Erythroblast (primary cell): ENCODE data around the gene GNS.

ENCODE experiments used
- GATA1 ChIP-seq: IDR thresholded peaks from 2 replicates; pipeline ENCODE4 v1.6.1; 2011; ENCODE audit warnings: low read depth, mild to moderate bottlenecking, control low read depth, low read length, moderate library complexity
- POLR2A ChIP-seq: IDR thresholded peaks from 2 replicates; pipeline ENCODE4 v1.6.1; 2011; ENCODE audit warnings: mild to moderate bottlenecking, low read length

DNA sequence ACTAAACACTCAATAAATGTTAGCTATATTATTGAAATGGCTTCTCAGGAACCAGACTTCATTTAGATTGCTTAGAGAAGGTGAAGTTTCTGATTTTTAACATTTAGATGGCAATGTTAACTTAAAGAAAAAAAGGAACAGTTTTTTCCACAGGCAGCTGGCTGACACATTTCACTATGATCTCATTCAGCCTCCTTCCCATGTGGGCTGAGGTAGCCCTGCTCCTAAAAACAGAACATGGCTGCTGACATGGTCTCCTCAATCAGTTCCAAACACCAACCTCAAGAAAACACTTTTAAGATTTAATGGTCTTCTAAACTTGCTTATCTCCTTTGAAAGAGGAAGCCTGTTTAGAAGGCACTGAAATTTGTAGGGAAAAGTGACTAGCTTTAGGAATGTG is 23.8 kb downstream of the GNS start:
- TF ChIP-seq POLR2A (no peak), GATA1 (no peak)
